NT2/D1 (cell line): ENCODE data around the gene SRSF6.

Experiments
- DNase-seq: peaks from one replicate; pipeline ENCODE4 v3.0.0-alpha.2; 2011; ENCODE audit warnings: low read depth, low spot score
- H3K27me3 ChIP-seq: 2 replicates; pipeline ENCODE4 v1.6.0; 2011; ENCODE audit warnings: mild to moderate bottlenecking; ENCODE audit not compliant: insufficient read length, insufficient read depth
- H3K36me3 ChIP-seq: 2 replicates; pipeline ENCODE4 v1.6.1; 2011; ENCODE audit warnings: mild to moderate bottlenecking, low read length, mixed read lengths; ENCODE audit not compliant: insufficient read depth, insufficient read length
- H3K4me1 ChIP-seq: 2 replicates; pipeline ENCODE4 v1.5.1; 2011; ENCODE audit not compliant: insufficient read depth, insufficient read length
- H3K4me3 ChIP-seq: 2 replicates; pipeline ENCODE4 v1.5.1; 2011; ENCODE audit warnings: low read depth; ENCODE audit not compliant: insufficient read length
- H3K9ac ChIP-seq: 2 replicates; pipeline ENCODE4 v1.6.0; 2011; ENCODE audit warnings: low read depth; ENCODE audit not compliant: insufficient read length
- H3K9me3 ChIP-seq: 2 replicates; pipeline ENCODE4 v1.5.1; 2011; ENCODE audit warnings: mild to moderate bottlenecking, low read length; ENCODE audit not compliant: insufficient read depth
- SUZ12 ChIP-seq: IDR thresholded peaks from 2 replicates; pipeline ENCODE4 v1.6.1; 2011; ENCODE audit not compliant: insufficient read length, insufficient read depth; ENCODE audit errors: extremely low read depth
- YY1 ChIP-seq: IDR thresholded peaks from 2 replicates; pipeline ENCODE4 v1.6.1; 2011; ENCODE audit not compliant: insufficient read length, insufficient read depth
- ZNF274 ChIP-seq: IDR thresholded peaks from 2 replicates; pipeline ENCODE4 v1.6.1; 2011; ENCODE audit warnings: mild to moderate bottlenecking, low read depth, low read length

The SRSF6 gene

DNA sequence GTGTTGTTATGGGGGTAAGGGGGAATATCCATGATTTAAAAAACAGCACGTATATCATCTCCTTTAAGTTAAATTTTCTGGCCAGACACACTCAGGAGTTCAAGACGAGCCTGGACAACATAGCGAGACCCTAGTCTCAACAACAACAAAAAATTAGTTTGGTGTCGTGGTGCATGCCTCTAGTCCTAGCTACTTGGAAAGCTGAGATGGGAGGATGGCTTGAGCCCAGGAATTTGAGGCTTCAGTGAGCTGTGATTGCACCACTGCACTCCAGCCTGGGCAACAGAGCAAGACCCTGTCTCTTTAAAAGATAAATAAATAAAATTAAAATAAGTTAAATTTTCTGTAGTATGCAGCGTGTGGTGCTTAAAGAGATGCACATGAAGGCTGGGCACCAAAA is 31.5 kb upstream of the SRSF6 start:
- TF ChIP-seq SUZ12, result no peak
- TF ChIP-seq YY1, result no peak
- TF ChIP-seq ZNF274, result no peak

DNA sequence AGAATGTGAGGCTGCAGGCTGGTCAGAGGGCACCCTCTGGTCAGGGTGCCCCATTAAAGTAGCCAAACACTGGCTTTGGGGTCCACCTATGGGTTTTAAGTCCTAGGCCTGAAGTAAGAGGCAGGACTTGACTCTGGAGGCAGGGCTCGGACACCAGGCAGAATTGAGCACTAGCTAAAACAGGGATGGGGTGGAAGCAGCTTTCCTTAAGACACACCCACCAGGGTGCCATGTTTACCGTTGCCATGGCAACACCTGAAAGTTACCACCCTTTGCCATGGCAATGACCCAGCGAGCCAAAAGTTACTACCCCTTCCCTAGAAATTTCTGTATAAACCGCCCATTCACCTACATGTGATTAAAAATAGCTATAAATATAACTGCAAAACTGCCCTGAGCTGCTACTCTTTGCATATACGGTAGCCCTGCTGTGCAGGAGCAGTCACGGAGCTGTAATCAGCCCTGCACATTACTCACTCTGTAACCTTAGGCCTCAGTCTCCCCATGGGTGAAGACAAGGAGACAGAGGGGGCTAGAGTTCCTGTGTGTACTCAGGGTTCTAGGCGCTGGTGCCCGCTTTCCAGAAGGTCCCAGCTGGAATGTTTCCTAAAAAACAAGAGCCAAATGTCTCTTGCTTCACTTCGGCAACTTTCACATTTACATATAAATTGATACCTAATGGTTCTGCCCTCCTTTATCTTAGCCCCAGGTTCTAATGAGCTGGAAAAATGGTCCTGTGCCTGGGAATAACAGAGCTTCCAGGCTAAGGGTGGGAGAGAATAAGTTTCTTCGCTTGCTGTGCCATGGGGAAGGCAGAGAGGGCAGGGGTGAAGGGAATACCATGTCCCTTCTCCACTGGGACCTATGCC is 27.2 kb upstream of the SRSF6 start:
- Histone ChIP-seq H3K9ac (no peak overlapping the region), H3K9me3 (no peaks in the 10 kb centered on the region), H3K27me3 (no peaks in the 10 kb centered on the region), H3K4me1 (peaks cover 2% of the 10 kb centered on the region), H3K36me3 (no peaks in the 10 kb centered on the region), H3K4me3 (no peak overlapping the region)
- TF ChIP-seq YY1 (no peak), ZNF274 (no peak), SUZ12 (no peak)
- DNase-seq, result peak; percentile 59

More for the DNA sequence above, 31.5 kb upstream of the SRSF6 start:
- DNase-seq, result no peak
- Histone ChIP-seq H3K4me1 (peaks cover 2% of the 10 kb centered on the region), H3K27me3 (no peaks in the 10 kb centered on the region), H3K36me3 (no peaks in the 10 kb centered on the region), H3K4me3 (no peak overlapping the region), H3K9ac (no peak overlapping the region), H3K9me3 (peaks cover 3% of the 10 kb centered on the region; the same call in 1 of the 2 replicates)

DNA sequence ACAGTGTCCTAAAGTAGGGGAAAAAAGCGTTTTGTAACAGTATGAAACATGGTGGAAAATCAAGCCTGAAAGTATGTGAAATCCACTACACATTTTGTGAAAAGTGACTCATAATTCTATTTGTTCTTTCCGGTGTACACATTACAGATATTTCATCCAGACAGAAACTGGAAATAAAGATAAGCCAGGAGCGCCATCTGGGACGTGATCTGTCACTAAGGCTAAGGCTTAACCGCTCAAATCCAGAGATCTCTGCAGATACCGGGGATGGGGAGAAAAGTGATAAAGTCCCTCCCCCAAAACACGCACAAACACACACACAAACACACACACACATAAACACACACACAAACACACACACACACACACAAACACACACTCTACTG is 26.6 kb upstream of the SRSF6 start:
- peaks cover 2% of the 10 kb centered on the region for H3K4me1 ChIP-seq
- H3K9me3 ChIP-seq, result no peaks in the 10 kb centered on the region
- no peaks in the 10 kb centered on the region for H3K27me3 ChIP-seq
- no peaks in the 10 kb centered on the region for H3K36me3 ChIP-seq
- no peak for DNase-seq
- no peak overlapping the region for H3K9ac ChIP-seq
- no peak for TF ChIP-seq ZNF274
- no peak for TF ChIP-seq SUZ12
- no peak for TF ChIP-seq YY1
- no peak overlapping the region for H3K4me3 ChIP-seq

DNA sequence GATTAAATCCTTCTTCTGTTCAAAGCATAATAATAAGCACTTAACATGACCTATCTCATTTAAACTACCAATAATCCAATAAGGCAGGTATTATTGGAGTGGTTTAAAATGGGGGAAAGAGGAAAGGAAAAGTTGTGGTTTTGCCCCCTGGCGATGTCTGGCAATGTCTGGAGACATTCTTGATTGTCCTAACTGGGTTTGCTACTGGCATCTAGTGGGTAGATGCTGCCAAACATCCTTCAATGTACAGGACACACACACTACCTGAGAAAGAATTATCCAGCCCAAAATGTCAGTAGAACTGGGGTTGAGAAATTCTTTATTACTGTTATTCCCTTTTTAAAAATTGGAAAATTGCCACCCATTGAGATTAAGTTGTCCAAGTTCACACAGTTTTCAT is 25.2 kb upstream of the SRSF6 start:
- no peak for TF ChIP-seq YY1
- no peak for TF ChIP-seq SUZ12
- no peak for TF ChIP-seq ZNF274
- Histone ChIP-seq H3K27me3 (no peaks in the 10 kb centered on the region), H3K4me3 (no peak overlapping the region), H3K9me3 (no peaks in the 10 kb centered on the region), H3K4me1 (peaks cover 2% of the 10 kb centered on the region), H3K36me3 (no peaks in the 10 kb centered on the region), H3K9ac (no peak overlapping the region)
- no peak for DNase-seq

DNA sequence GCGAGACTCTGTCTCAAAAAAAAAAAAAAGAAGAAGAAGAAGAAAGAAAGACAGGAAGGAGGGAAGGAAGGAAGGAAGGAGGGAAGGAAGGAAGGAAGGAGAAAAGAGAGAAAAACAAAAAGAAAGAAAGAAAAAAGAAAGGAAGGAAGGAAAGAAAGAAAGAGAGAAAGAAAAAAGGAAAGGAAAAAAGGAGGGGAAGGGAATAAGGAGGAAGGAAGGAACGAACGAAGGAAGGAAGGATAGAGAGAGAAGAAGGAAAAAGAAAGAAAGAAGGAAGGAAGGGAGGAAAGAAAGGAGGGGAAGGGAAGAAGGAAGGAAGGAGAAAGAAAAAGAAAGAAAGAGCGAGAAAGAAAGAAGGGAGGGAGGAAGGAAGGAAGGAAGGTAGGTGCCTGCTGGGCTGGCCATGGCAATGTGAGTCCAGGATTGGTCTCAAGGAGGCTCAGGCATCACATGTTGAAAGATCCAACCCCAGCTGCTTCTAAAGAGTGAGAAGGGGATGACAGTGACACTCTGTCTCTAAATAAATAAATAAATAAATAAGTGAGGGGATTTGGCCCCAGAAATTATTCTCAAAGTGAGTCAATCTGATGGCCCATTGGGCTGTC is 24.3 kb upstream of the SRSF6 start:
- no peak overlapping the region for H3K9ac ChIP-seq
- DNase-seq, result no peak
- no peaks in the 10 kb centered on the region for H3K36me3 ChIP-seq
- no peaks in the 10 kb centered on the region for H3K27me3 ChIP-seq
- H3K4me1 ChIP-seq, result peaks cover 2% of the 10 kb centered on the region
- no peaks in the 10 kb centered on the region for H3K9me3 ChIP-seq
- TF ChIP-seq SUZ12 (no peak), YY1 (no peak), ZNF274 (no peak)
- no peak overlapping the region for H3K4me3 ChIP-seq

DNA sequence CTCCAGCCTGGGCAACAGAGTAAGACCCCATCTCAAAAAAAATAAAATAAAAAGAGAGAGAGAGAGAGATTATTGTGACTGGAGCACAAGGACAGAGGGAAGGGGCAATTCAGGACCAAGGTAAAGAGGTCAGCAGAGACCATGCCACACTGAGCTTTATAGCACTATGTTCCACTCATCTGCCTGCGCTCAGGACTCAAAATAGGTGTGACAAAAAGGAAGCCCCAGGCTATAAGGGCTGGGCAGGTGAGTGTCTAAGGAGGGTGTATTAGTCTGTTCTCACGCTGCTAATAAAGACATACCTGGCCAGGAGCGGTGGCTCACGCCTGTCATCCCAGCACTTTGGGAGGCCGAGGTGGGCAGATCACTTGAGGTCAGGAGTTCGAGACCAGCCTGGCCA is 23.1 kb upstream of the SRSF6 start:
- TF ChIP-seq ZNF274 (no peak), YY1 (no peak), SUZ12 (no peak)
- Histone ChIP-seq H3K36me3 (no peaks in the 10 kb centered on the region), H3K9me3 (no peaks in the 10 kb centered on the region), H3K4me3 (no peak overlapping the region), H3K27me3 (no peaks in the 10 kb centered on the region), H3K9ac (no peak overlapping the region), H3K4me1 (peaks cover 2% of the 10 kb centered on the region)
- no peak for DNase-seq

DNA sequence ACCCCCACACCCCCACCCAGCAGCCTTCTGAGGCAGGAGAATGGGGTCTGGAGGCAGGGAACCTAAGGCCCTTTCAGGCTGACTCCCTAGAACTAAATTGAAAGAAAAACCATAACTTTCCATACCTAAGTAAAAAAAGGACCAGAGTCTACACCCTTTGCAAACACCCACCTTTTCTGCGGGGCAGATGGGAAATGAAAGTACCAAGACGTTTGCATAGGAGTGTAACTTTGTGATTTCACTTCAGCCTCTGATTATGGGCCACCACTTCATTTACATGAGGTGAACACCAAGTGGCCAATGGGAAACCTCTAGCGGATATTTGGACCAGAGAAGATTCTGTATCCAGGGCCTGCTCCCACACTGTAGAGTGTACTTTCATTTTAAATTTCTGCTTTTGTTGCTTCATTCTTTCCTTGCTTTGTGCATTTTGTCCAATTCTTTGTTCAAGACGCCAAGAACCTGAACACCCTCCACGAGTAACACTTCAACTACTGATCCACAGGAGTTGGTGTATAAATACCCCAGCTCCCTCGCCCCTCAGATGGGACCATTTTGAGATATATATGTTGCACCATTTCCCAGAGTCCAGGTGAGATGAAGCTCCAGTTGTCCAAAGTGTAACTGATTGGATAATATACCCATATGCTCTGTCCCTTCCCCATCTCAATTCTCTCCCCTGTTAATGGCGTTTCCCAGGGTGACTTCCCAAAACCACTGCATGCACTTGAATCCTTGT is 18.9 kb upstream of the SRSF6 start:
- TF ChIP-seq SUZ12 (no peak), ZNF274 (no peak), YY1 (no peak)
- Histone ChIP-seq H3K9me3 (no peaks in the 10 kb centered on the region), H3K36me3 (no peaks in the 10 kb centered on the region), H3K4me1 (no peaks in the 10 kb centered on the region), H3K4me3 (no peak overlapping the region), H3K27me3 (no peaks in the 10 kb centered on the region), H3K9ac (no peak overlapping the region)
- no peak for DNase-seq
